Measurements from ENCODE around the gene HTR3A.
"Not testable (repeated sequence)": the region's sequence is repeated elsewhere in the genome, so short reads cannot be mapped to it uniquely, and the experiment has no call there.

The HTR3A gene

GRCh38 chr11:113974741-113975470, at the start of gene HTR3A:
TSS of gene HTR3A (plus strand) at chr11:113975108. CDS start at chr11:113975326, 218 bp downstream.
- DNase-seq (ENCODE audit: low read depth in 2 of 2): no peak

DNA sequence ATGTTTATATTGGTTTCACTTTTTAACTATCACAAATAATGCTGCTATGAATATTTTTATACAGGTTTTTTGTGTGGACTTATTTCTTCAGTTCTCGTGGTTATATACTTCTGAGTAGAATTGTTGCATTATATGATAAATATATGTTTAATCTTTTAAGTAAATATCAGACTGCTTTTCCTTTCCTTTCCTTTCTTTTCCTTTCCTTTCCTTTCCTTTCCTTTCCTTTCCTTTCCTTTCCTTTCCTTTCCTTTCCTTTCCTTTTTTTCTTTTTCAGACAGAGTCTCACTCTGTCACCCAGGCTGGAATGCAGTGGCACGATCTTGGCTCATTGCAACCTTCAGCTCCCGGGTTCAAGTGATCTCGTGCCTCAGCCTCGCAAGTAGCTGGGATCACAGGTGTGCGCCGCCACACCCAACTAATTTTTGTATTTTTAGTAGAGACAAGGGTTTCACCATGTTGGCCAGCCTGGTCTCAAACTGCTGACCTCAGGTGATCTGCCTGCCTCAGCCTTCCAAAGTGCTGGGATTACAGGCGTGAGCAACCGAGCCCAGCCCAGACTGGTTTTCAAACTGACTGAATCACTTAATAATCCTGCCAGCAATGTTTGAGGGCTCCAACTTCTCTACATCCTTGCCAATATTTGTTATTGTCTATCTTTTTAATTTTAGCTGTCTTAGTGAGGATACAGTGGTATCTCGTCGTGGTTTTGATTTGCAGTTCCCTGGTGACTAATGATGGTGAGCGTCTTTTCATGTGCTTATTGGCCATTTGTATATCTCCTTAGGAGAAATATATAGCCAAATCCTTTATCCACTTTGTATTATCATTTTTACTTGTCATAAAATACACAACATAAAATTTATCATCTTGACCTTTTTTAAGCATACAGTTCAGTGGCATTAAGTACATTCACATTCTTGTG, 48.4 kb upstream of the HTR3A start:
- no peak for DNase-seq (ENCODE audit: low read depth in 2 of 2)

- no peak for DNase-seq (ENCODE audit: low read depth in 2 of 2)
These were observed 46.6 kb upstream of the HTR3A start for GRCh38 chr11:113928311-113928710.

- no peak for DNase-seq (ENCODE audit: low read depth in 2 of 2)
These were observed 42.1 kb upstream of the HTR3A start for GRCh38 chr11:113932788-113933187.

DNA sequence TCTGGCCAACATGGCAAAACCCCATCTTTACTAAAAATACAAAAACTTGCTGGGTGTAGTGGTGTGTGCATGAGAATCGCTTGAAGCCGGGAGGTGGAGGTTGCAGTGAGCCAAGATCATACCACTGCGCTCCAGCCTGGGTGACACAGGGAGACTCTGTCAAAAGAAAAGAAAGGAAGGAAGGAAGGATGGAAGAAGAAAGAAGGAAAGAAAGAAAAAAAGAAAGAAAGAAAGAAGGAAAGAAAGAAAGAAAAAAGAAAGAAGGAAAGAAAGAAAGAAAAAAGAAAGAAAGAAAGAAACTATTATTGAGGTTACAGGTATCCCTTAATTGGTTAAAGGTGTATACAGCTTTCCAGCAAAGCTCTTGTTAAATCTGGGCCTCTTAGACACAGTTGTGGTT, 40.7 kb upstream of the HTR3A start:
- DNase-seq (ENCODE audit: low read depth in 2 of 2): not testable (repeated sequence)

- no peak for DNase-seq (ENCODE audit: low read depth in 2 of 2)
These were observed 40.1 kb upstream of the HTR3A start for GRCh38 chr11:113934761-113935160.

GRCh38 chr11:113935858-113936257, 39.0 kb upstream of the HTR3A start:
- DNase-seq (ENCODE audit: low read depth in 2 of 2): no peak

DNA sequence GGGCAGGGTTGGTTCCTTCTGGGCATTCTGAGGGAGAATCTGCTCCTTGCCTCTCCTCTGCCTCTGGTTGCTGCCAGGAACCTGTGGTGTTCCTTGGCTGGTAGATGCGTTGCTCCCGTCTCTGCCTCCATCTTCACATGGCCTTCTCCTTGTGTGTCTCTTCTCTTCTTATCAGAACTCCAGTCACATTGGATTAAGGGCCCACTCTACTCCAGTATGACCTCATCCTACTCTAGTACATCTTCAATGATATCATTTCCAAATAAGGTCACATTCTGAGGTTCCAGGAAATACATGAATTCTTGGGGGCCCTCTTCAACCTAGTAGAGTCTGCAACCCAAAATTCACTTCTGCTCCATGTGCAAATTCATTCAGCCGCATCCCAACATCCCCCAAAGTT, 37.0 kb upstream of the HTR3A start:
- DNase-seq (ENCODE audit: low read depth in 2 of 2): no peak

DNA sequence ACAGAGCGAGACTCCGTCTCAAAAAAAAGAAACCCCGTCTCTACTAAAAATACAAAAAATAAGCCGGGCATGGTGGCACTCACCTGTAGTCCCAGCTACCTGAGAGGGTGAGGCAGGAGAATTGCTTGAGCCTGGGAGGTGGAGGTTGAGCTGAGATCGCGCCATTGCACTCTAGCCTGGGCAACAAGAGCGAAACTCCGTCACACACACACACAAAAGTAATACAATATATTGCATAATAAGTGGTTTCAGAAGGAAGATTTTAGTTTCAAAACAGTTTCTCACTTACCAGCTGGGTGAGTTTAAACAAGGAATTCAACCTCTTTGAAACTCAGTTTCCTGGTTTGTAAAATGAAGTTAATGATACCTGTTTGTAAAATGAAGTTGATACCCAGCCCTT, 32.7 kb upstream of the HTR3A start:
- no peak for DNase-seq (ENCODE audit: low read depth in 2 of 2)

- DNase-seq (ENCODE audit: low read depth in 2 of 2): not testable (repeated sequence)
These were observed 28.7 kb upstream of the HTR3A start for GRCh38 chr11:113946162-113946561.

- no peak for DNase-seq (ENCODE audit: low read depth in 2 of 2)
These were observed 26.9 kb upstream of the HTR3A start for GRCh38 chr11:113947994-113948393.

DNA sequence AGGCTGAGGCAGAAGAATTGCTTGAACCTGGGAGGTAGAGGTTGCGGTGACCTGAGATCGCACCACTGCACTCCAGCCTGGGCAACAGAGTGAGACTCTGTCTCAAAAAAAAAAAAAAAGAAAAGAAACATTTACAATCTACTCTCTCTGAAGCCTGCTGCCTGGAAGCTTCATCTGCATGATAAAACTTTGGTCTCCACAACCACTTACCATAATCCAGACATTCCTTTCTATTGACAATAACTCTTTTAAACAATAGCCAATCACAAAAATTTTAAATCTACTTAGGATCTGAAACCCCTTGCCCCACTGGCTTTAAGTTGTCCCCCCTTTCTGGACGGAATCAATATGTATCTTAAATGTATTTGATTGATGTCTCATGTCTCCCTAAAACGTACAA, 25.0 kb upstream of the HTR3A start:
- DNase-seq (ENCODE audit: low read depth in 2 of 2): no peak

DNA sequence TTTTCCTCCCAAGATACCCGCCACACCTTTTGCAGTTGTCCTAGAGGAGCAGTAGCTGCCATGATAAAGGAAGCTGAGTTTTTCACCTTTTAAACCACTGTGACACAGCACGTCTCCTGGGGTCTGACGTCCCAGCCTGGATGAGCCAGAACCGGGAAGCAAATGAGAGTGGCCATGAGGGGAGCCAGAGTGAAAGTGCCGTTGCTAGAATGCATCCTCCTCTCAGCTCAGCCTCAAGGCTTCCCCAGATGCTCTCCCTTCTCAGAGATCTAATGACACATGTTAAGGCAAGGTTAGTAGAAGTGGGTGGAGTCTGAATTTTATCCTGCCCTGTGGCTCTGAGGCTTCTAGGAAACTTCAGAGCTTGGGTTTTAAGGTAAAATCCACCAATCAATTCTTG, 23.4 kb upstream of the HTR3A start:
- no peak for DNase-seq (ENCODE audit: low read depth in 2 of 2)

- no peak for DNase-seq (ENCODE audit: low read depth in 2 of 2)
These were observed 22.8 kb upstream of the HTR3A start for GRCh38 chr11:113952070-113952469.

GRCh38 chr11:113952588-113952987, 22.3 kb upstream of the HTR3A start:
- no peak for DNase-seq (ENCODE audit: low read depth in 2 of 2)

DNA sequence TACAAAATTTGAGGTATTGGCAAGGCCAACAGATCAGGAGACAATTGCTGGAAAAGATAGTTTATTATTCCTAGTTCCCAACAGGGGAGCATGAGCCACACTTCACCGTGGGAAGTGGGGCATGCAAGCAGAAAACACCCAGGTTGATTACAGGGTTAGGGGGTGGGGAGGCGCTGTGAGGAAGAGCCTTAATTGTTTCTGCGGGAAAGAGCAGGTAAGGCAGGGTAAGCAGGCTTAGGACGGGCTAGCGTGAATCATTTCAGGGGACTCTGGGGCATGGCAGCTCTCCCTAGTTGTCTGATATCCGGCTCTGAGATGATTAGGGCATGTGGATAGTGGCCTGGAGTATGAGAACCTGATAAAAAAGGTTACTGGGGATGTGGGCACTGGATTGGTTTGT, 20.7 kb upstream of the HTR3A start:
- DNase-seq (ENCODE audit: low read depth in 2 of 2): no peak

- no peak for DNase-seq (ENCODE audit: low read depth in 2 of 2)
These were observed 17.9 kb upstream of the HTR3A start for GRCh38 chr11:113956986-113957385.

- no peak for DNase-seq (ENCODE audit: low read depth in 2 of 2)
These were observed 14.1 kb upstream of the HTR3A start for GRCh38 chr11:113960702-113961330.

DNA sequence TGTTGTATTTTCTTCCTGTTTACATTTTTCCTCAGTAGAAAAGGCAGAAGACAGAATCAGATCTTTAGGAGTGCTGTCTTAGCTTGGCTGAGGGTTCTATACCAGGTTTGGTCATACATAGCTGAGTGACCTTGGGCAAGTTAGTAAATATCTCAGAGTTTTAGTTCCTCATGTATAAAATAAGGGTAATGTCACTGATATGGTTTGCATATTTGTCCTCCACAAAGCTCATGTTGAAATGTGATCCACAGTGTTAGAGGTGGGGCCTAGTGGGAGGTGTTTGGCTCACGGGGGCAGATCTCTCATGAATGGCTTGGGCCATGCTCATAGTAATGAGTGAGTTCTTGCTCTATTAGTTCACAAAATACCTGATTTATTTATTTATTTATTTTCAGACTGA, 7.5 kb upstream of the HTR3A start:
- no peak for DNase-seq (ENCODE audit: low read depth in 2 of 2)

- DNase-seq (ENCODE audit: low read depth in 2 of 2): no peak
These were observed 3.3 kb upstream of the HTR3A start for GRCh38 chr11:113971506-113972195.

- no peak for DNase-seq (ENCODE audit: low read depth in 2 of 2)
These were observed 2.2 kb downstream of the HTR3A start for GRCh38 chr11:113977071-113977490.

- no peak for DNase-seq (ENCODE audit: low read depth in 2 of 2)
These were observed 2.8 kb downstream of the HTR3A start for GRCh38 chr11:113977701-113978100.

Data from activated CD8-positive, alpha-beta memory T cell treated with anti-CD3 and anti-CD28 coated beads for 4 hours (primary cell).